Measurements from ENCODE around the gene HSP90AA1. TPM values are rescaled to one million over a fixed set of nuclear protein-coding genes. Genes with fewer than 3 reads are reported as not detected.
A peak's percentile ranks its signal among the peaks of the same experiment; 100 is the strongest.

HSP90AA1 gene
- total and polyA plus RNA-seq, 2 donors (not counting 1 experiment from before 2014, with no cell fraction given), result 342 to 493 TPM

- peaks cover 2% of the 10 kb centered on the region for H3K4me1 ChIP-seq (ENCODE audit: control insufficient read depth, extremely low read depth, insufficient read depth, low read length)
- H3K9me3 ChIP-seq (ENCODE audit: control insufficient read depth, insufficient read depth, low read depth, low read length), result no peaks in the 10 kb centered on the region
- peak overlapping the region; percentile 68 for H2AFZ ChIP-seq (ENCODE audit: low read length)
- H3K79me2 ChIP-seq (ENCODE audit: control insufficient read depth, insufficient read depth, low read length), result peaks cover 35% of the 10 kb centered on the region
- H3K4me3 ChIP-seq (replicated peaks in 1 of 4; ENCODE audit: control extremely low read depth in 1 of 4, insufficient read depth in 1 of 4, low read depth in 3 of 4, low read length in 4 of 4), result peak overlapping the region; percentile 58 to 76 (median 68)
- DNase-seq (ENCODE audit: low read depth in 2 of 2), result no peak
- no peak for TF ChIP-seq EZH2 (IDR thresholded peaks at IDR 0.05; ENCODE audit: low read length, missing control alignments)
- peak in 1 of 2 donors; percentile 2 for TF ChIP-seq CTCF (conservative IDR thresholded peaks at IDR 0.05 in 1 of 2, IDR thresholded peaks at IDR 0.05 in 1 of 2; ENCODE audit: low read depth in 1 of 2, low read length in 2 of 2)
- H3K4me2 ChIP-seq (ENCODE audit: extremely low read depth, insufficient read depth, low read length), result peak overlapping the region; percentile 90
- peak overlapping the region; percentile 84 for H3K9ac ChIP-seq (ENCODE audit: insufficient read depth, low read length)
- H3K27ac ChIP-seq (ENCODE audit: insufficient read depth, low read length), result peak overlapping the region; percentile 87
- peaks cover 2% of the 10 kb centered on the region for H4K20me1 ChIP-seq (ENCODE audit: control insufficient read depth, extremely low read depth, insufficient read depth, low read length)
- H3K27me3 ChIP-seq (ENCODE audit: control insufficient read depth, insufficient read depth, low read length), result no peaks in the 10 kb centered on the region
- H3K36me3 ChIP-seq (ENCODE audit: control insufficient read depth, insufficient read depth, low read length), result peaks cover 15% of the 10 kb centered on the region
Measured at GRCh38 chr14:102087762-102088011, 843 bp upstream of the HSP90AA1 start.

GRCh38 chr14:102086709-102086971 lies 204 bp downstream of the HSP90AA1 start:
- H3K27me3 ChIP-seq (ENCODE audit: control insufficient read depth, insufficient read depth, low read length), result no peaks in the 10 kb centered on the region
- H4K20me1 ChIP-seq (ENCODE audit: control insufficient read depth, extremely low read depth, insufficient read depth, low read length), result peaks cover 2% of the 10 kb centered on the region
- peak overlapping the region; percentile 83 for H3K27ac ChIP-seq (ENCODE audit: insufficient read depth, low read length)
- H3K4me1 ChIP-seq (ENCODE audit: control insufficient read depth, extremely low read depth, insufficient read depth, low read length), result peaks cover 2% of the 10 kb centered on the region
- peak overlapping the region; percentile 49 to 84 (median 75) for H3K4me3 ChIP-seq (replicated peaks in 1 of 4; ENCODE audit: control extremely low read depth in 1 of 4, insufficient read depth in 1 of 4, low read depth in 3 of 4, low read length in 4 of 4)
- H2AFZ ChIP-seq (ENCODE audit: low read length), result no peak overlapping the region
- DNase-seq (ENCODE audit: low read depth in 2 of 2), result no peak
- peaks cover 41% of the 10 kb centered on the region for H3K79me2 ChIP-seq (ENCODE audit: control insufficient read depth, insufficient read depth, low read length)
- H3K9ac ChIP-seq (ENCODE audit: insufficient read depth, low read length), result peak overlapping the region; percentile 87
- peaks cover 21% of the 10 kb centered on the region for H3K36me3 ChIP-seq (ENCODE audit: control insufficient read depth, insufficient read depth, low read length)
- no peak for TF ChIP-seq EZH2 (IDR thresholded peaks at IDR 0.05; ENCODE audit: low read length, missing control alignments)
- TF ChIP-seq CTCF (conservative IDR thresholded peaks at IDR 0.05 in 1 of 2, IDR thresholded peaks at IDR 0.05 in 1 of 2; ENCODE audit: low read depth in 1 of 2, low read length in 2 of 2), result no peak
- H3K9me3 ChIP-seq (ENCODE audit: control insufficient read depth, insufficient read depth, low read depth, low read length), result no peaks in the 10 kb centered on the region
- H3K4me2 ChIP-seq (ENCODE audit: extremely low read depth, insufficient read depth, low read length), result no peak overlapping the region

- H3K4me3 ChIP-seq (replicated peaks in 1 of 4; ENCODE audit: control extremely low read depth in 1 of 4, insufficient read depth in 1 of 4, low read depth in 3 of 4, low read length in 4 of 4), result peak overlapping the region; percentile 70 to 84 (median 75)
- DNase-seq (ENCODE audit: low read depth in 2 of 2), result peak; percentile 66 to 74
- peak overlapping the region; percentile 83 for H3K27ac ChIP-seq (ENCODE audit: insufficient read depth, low read length)
- peak overlapping the region; percentile 68 for H3K4me2 ChIP-seq (ENCODE audit: extremely low read depth, insufficient read depth, low read length)
- peaks cover 2% of the 10 kb centered on the region for H3K4me1 ChIP-seq (ENCODE audit: control insufficient read depth, extremely low read depth, insufficient read depth, low read length)
- no peak overlapping the region for H2AFZ ChIP-seq (ENCODE audit: low read length)
- H3K9ac ChIP-seq (ENCODE audit: insufficient read depth, low read length), result peak overlapping the region; percentile 87
- peaks cover 41% of the 10 kb centered on the region for H3K79me2 ChIP-seq (ENCODE audit: control insufficient read depth, insufficient read depth, low read length)
- H3K9me3 ChIP-seq (ENCODE audit: control insufficient read depth, insufficient read depth, low read depth, low read length), result no peaks in the 10 kb centered on the region
- peaks cover 23% of the 10 kb centered on the region for H3K36me3 ChIP-seq (ENCODE audit: control insufficient read depth, insufficient read depth, low read length)
- H3K27me3 ChIP-seq (ENCODE audit: control insufficient read depth, insufficient read depth, low read length), result no peaks in the 10 kb centered on the region
- peaks cover 2% of the 10 kb centered on the region for H4K20me1 ChIP-seq (ENCODE audit: control insufficient read depth, extremely low read depth, insufficient read depth, low read length)
- no peak for TF ChIP-seq EZH2 (IDR thresholded peaks at IDR 0.05; ENCODE audit: low read length, missing control alignments)
- TF ChIP-seq CTCF (conservative IDR thresholded peaks at IDR 0.05 in 1 of 2, IDR thresholded peaks at IDR 0.05 in 1 of 2; ENCODE audit: low read depth in 1 of 2, low read length in 2 of 2), result no peak
Measured at GRCh38 chr14:102085948-102086708, 716 bp downstream of the HSP90AA1 start.
